Vagina (tissue), 2 donors: Measurements from ENCODE around the gene FAM83C.
A peak's percentile ranks its signal among the peaks of the same experiment; 100 is the strongest.

Experiments
- POLR2A ChIP-seq, 2 donors: fragments of 450-650 bp; IDR thresholded peaks; one replicate each; pipeline ENCODE4 v1.6.1; 2017; ENCODE audit warnings: antibody characterized with exemption in 2 of 2, mild to moderate bottlenecking in 2 of 2, moderate library complexity in 2 of 2
- POLR2AphosphoS5 ChIP-seq, 2 donors: sonication (generic); formaldehyde crosslinking; IDR thresholded peaks; one replicate each; pipeline ENCODE4 v1.9.0; 2017; ENCODE audit warnings: antibody characterized with exemption in 2 of 2, mild to moderate bottlenecking in 2 of 2, low read depth in 1 of 2; ENCODE audit not compliant: insufficient read depth in 1 of 2

DNA sequence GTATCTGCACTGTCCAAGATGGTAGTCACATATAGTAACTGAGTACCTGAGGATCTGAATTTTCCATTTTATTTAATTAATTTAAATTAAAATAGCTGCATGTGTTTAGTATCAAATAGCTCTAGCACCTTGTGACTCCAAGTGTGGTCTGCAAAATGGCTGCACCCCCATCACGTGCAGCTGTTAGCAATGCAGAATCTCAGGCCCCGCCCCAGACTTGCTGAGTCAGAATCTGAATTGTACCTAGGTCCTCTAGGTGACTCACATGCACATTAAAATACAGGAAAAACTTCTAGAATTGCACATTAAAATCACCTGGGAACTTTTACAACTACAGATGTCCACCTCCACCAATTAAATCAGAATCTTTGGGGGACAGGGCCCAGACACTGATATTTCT, 19.2 kb upstream of the FAM83C start:
- TF ChIP-seq POLR2A (IDR thresholded peaks at IDR 0.05), result no peak
- peak in 1 of 2 donors; percentile 37 for TF ChIP-seq POLR2AphosphoS5 (IDR thresholded peaks at IDR 0.05; ENCODE audit: insufficient read depth in 1 of 2, low read depth in 1 of 2)
